SK-N-MC (cell line): Measurements from ENCODE around the gene ERGIC1.

Source experiments
- EZH2 ChIP-seq: fragments of 200-600 bp; sonication (generic); IDR thresholded peaks from one replicate; pipeline ENCODE4 v1.6.1; 2017; ENCODE audit warnings: antibody characterized with exemption
- FOXP2 ChIP-seq: optimal IDR thresholded peaks from 2 replicates; pipeline ENCODE3; 2011; ENCODE audit warnings: mild to moderate bottlenecking, moderate library complexity; ENCODE audit not compliant: insufficient read depth; ENCODE audit errors: extremely low read length, control extremely low read depth
- POLR2AphosphoS5 ChIP-seq: IDR thresholded peaks from 2 replicates; pipeline ENCODE4 v1.6.1; 2012; ENCODE audit warnings: mild to moderate bottlenecking, low read depth, low read length, borderline replicate concordance

DNA sequence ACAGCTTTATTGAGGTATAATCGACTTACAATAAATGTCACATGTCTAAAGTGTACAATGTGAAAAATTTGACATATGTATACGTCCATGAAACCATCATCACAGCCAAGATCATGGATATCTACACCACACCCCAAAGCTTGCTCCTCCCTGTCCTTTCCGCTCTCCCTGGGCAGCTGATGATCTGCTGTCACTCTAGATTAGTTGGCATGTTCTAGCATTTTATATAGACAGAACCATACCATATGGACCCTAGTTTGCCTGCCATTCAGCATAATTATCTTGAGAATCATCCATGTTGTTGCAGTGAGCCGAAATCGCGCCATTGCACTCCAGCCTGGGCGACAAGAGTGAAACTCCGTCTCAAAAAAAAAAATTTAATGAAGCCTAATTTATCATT, 42.5 kb downstream of the ERGIC1 start:
- TF ChIP-seq POLR2AphosphoS5 (no peak), EZH2 (no peak), FOXP2 (no peak)
